ENCODE data around the gene TALDO1.
A peak's percentile ranks its signal among the peaks of the same experiment; 100 is the strongest.
"Not testable (repeated sequence)": the region's sequence is repeated elsewhere in the genome, so short reads cannot be mapped to it uniquely, and the experiment has no call there.

Gene TALDO1

GRCh38 chr11:737366-737765 is 9.9 kb upstream of the TALDO1 start:
- H3K4me1 ChIP-seq (ENCODE audit: insufficient read depth, low read length, poor library complexity, severe bottlenecking): no peaks in the 10 kb centered on the region
- TF ChIP-seq EZH2phosphoT487 (IDR thresholded peaks at IDR 0.05; ENCODE audit: borderline replicate concordance): no peak
- no peak for TF ChIP-seq CTCF (conservative IDR thresholded peaks at IDR 0.05; ENCODE audit: low read length)

GRCh38 chr11:737899-738298 is 9.4 kb upstream of the TALDO1 start:
- H3K36me3 ChIP-seq (ENCODE audit: insufficient read depth, low read length); H3K4me3 ChIP-seq (ENCODE audit: low read length, poor library complexity, severe bottlenecking); H4K20me1 ChIP-seq (ENCODE audit: insufficient read depth, low read length, poor library complexity, severe bottlenecking); H3K9me3 ChIP-seq (ENCODE audit: insufficient read depth, low read depth, low read length); H3K9ac ChIP-seq (ENCODE audit: low read depth, low read length, poor library complexity, severe bottlenecking); H3K27me3 ChIP-seq (ENCODE audit: insufficient read depth, low read length, poor library complexity, severe bottlenecking); H3F3A ChIP-seq (ENCODE audit: low read depth); H3K9me2 ChIP-seq (replicated peaks; ENCODE audit: low read depth, low read length); H2AFZ ChIP-seq (ENCODE audit: low read length); H3K4me1 ChIP-seq (ENCODE audit: insufficient read depth, low read length, poor library complexity, severe bottlenecking); H3K4me2 ChIP-seq (ENCODE audit: low read depth, low read length, poor library complexity, severe bottlenecking); H3K79me2 ChIP-seq (ENCODE audit: insufficient read depth, low read length): not testable (repeated sequence)

More at GRCh38 chr11:737366-737765, 9.9 kb upstream of the TALDO1 start:
- H3K4me2 ChIP-seq (ENCODE audit: low read depth, low read length, poor library complexity, severe bottlenecking): no peak overlapping the region
- no peak overlapping the region for H3K9ac ChIP-seq (ENCODE audit: low read depth, low read length, poor library complexity, severe bottlenecking)
- H3K9me3 ChIP-seq (ENCODE audit: insufficient read depth, low read depth, low read length): no peaks in the 10 kb centered on the region
- H4K20me1 ChIP-seq (ENCODE audit: insufficient read depth, low read length, poor library complexity, severe bottlenecking): no peaks in the 10 kb centered on the region
- H3K4me3 ChIP-seq (ENCODE audit: low read length, poor library complexity, severe bottlenecking): no peak overlapping the region
- H2AFZ ChIP-seq (ENCODE audit: low read length): peak overlapping the region; percentile 60; the same call in 1 of the 2 replicates
- H3F3A ChIP-seq (ENCODE audit: low read depth): no peaks in the 10 kb centered on the region
- no peaks in the 10 kb centered on the region for H3K36me3 ChIP-seq (ENCODE audit: insufficient read depth, low read length)
- H3K27me3 ChIP-seq (ENCODE audit: insufficient read depth, low read length, poor library complexity, severe bottlenecking): no peaks in the 10 kb centered on the region
- H3K79me2 ChIP-seq (ENCODE audit: insufficient read depth, low read length): no peaks in the 10 kb centered on the region
- H3K9me2 ChIP-seq (replicated peaks; ENCODE audit: low read depth, low read length): no peaks in the 10 kb centered on the region

- Histone ChIP-seq H3K4me2 (ENCODE audit: low read depth, low read length, poor library complexity, severe bottlenecking) (no peak overlapping the region), H2AFZ (ENCODE audit: low read length) (no peak overlapping the region)
- TF ChIP-seq CTCF (conservative IDR thresholded peaks at IDR 0.05; ENCODE audit: low read length): no peak
Observed at GRCh38 chr11:742156-742546, 5.1 kb upstream of the TALDO1 start.

GRCh38 chr11:742571-743201 is 4.6 kb upstream of the TALDO1 start:
- no peaks in the 10 kb centered on the region for H3K9me2 ChIP-seq (replicated peaks; ENCODE audit: low read depth, low read length)
- H2AFZ ChIP-seq (ENCODE audit: low read length): no peak overlapping the region
- TF ChIP-seq CTCF (conservative IDR thresholded peaks at IDR 0.05; ENCODE audit: low read length) (no peak), EZH2phosphoT487 (IDR thresholded peaks at IDR 0.05; ENCODE audit: borderline replicate concordance) (no peak)
- H3K4me3 ChIP-seq (ENCODE audit: low read length, poor library complexity, severe bottlenecking): no peak overlapping the region
- no peaks in the 10 kb centered on the region for H3F3A ChIP-seq (ENCODE audit: low read depth)
- no peaks in the 10 kb centered on the region for H3K27me3 ChIP-seq (ENCODE audit: insufficient read depth, low read length, poor library complexity, severe bottlenecking)
- H3K4me2 ChIP-seq (ENCODE audit: low read depth, low read length, poor library complexity, severe bottlenecking): no peak overlapping the region
- no peaks in the 10 kb centered on the region for H4K20me1 ChIP-seq (ENCODE audit: insufficient read depth, low read length, poor library complexity, severe bottlenecking)
- peaks cover 5% of the 10 kb centered on the region for H3K79me2 ChIP-seq (ENCODE audit: insufficient read depth, low read length)
- no peaks in the 10 kb centered on the region for H3K9me3 ChIP-seq (ENCODE audit: insufficient read depth, low read depth, low read length)
- no peak overlapping the region for H3K9ac ChIP-seq (ENCODE audit: low read depth, low read length, poor library complexity, severe bottlenecking)
- H3K36me3 ChIP-seq (ENCODE audit: insufficient read depth, low read length): no peaks in the 10 kb centered on the region
- peaks cover 12% of the 10 kb centered on the region for H3K4me1 ChIP-seq (ENCODE audit: insufficient read depth, low read length, poor library complexity, severe bottlenecking)

More at GRCh38 chr11:742156-742546, 5.1 kb upstream of the TALDO1 start:
- no peaks in the 10 kb centered on the region for H4K20me1 ChIP-seq (ENCODE audit: insufficient read depth, low read length, poor library complexity, severe bottlenecking)
- no peaks in the 10 kb centered on the region for H3K36me3 ChIP-seq (ENCODE audit: insufficient read depth, low read length)
- no peak overlapping the region for H3K4me3 ChIP-seq (ENCODE audit: low read length, poor library complexity, severe bottlenecking)
- no peaks in the 10 kb centered on the region for H3F3A ChIP-seq (ENCODE audit: low read depth)
- H3K9ac ChIP-seq (ENCODE audit: low read depth, low read length, poor library complexity, severe bottlenecking): no peak overlapping the region
- H3K4me1 ChIP-seq (ENCODE audit: insufficient read depth, low read length, poor library complexity, severe bottlenecking): peaks cover 12% of the 10 kb centered on the region
- H3K9me2 ChIP-seq (replicated peaks; ENCODE audit: low read depth, low read length): no peaks in the 10 kb centered on the region
- no peaks in the 10 kb centered on the region for H3K27me3 ChIP-seq (ENCODE audit: insufficient read depth, low read length, poor library complexity, severe bottlenecking)
- H3K79me2 ChIP-seq (ENCODE audit: insufficient read depth, low read length): no peaks in the 10 kb centered on the region
- H3K9me3 ChIP-seq (ENCODE audit: insufficient read depth, low read depth, low read length): no peaks in the 10 kb centered on the region

All from Loucy (cell line).